H9 (cell line): Measurements from ENCODE around the gene TMEM238. TPM values are rescaled to one million over a fixed set of nuclear protein-coding genes. Genes with fewer than 3 reads are reported as not detected.

Source experiments
- DNase-seq: peaks from one replicate; pipeline ENCODE4 v3.0.0-alpha.2; 2017
- H2AFZ ChIP-seq: one replicate; pipeline ENCODE4 v1.6.1; 2013; ENCODE audit warnings: mild to moderate bottlenecking, low read length, control low read depth, moderate library complexity
- H2AK5ac ChIP-seq: 2 replicates; pipeline ENCODE4 v1.6.1; 2013; ENCODE audit warnings: low read length, control low read depth, mixed read lengths; ENCODE audit not compliant: insufficient read length
- H2BK120ac ChIP-seq: one replicate; pipeline ENCODE4 v1.6.1; 2013; ENCODE audit warnings: low read depth, mild to moderate bottlenecking, low read length, control low read depth, inconsistent platforms; ENCODE audit not compliant: poor library complexity, severe bottlenecking
- H2BK12ac ChIP-seq: 2 replicates; pipeline ENCODE4 v1.6.1; 2013; ENCODE audit warnings: low read length, control low read depth, mixed read lengths, low read depth; ENCODE audit not compliant: insufficient read length
- H2BK15ac ChIP-seq: 2 replicates; pipeline ENCODE4 v1.6.1; 2013; ENCODE audit warnings: low read depth, low read length, control low read depth
- H2BK20ac ChIP-seq: one replicate; pipeline ENCODE4 v1.6.1; 2013; ENCODE audit warnings: low read depth, mild to moderate bottlenecking, low read length, control low read depth, inconsistent platforms; ENCODE audit not compliant: poor library complexity, severe bottlenecking
- H2BK5ac ChIP-seq: 2 replicates; pipeline ENCODE4 v1.6.1; 2013; ENCODE audit warnings: low read length, control low read depth, mixed read lengths; ENCODE audit not compliant: insufficient read length
- H3K14ac ChIP-seq: 2 replicates; pipeline ENCODE4 v1.6.1; 2013; ENCODE audit warnings: low read length, control low read depth; ENCODE audit not compliant: insufficient read depth
- H3K18ac ChIP-seq: 2 replicates; pipeline ENCODE4 v1.6.1; 2013; ENCODE audit warnings: low read depth, mild to moderate bottlenecking, mixed read lengths, low read length, control low read depth; ENCODE audit not compliant: insufficient read length
- H3K23ac ChIP-seq: 2 replicates; pipeline ENCODE4 v1.6.1; 2013; ENCODE audit warnings: low read length, control low read depth, mixed read lengths, low read depth; ENCODE audit not compliant: insufficient read length
- H3K23me2 ChIP-seq: 2 replicates; pipeline ENCODE4 v1.6.1; 2013; ENCODE audit warnings: low read depth, mild to moderate bottlenecking, mixed read lengths, low read length, control low read depth; ENCODE audit not compliant: insufficient read length, poor library complexity, severe bottlenecking
- H3K27ac ChIP-seq: 2 replicates; pipeline ENCODE4 v1.5.1; 2013; ENCODE audit warnings: low read length, control low read depth, mixed read lengths, low read depth; ENCODE audit not compliant: insufficient read length
- H3K27me3 ChIP-seq: 2 replicates; pipeline ENCODE4 v1.6.1; 2013; ENCODE audit warnings: low read length, control low read depth, inconsistent platforms; ENCODE audit not compliant: insufficient read depth
- H3K4ac ChIP-seq: 2 replicates; pipeline ENCODE4 v1.6.1; 2013; ENCODE audit warnings: low read depth, mild to moderate bottlenecking, control low read depth, inconsistent platforms, low read length, moderate library complexity
- H3K4me1 ChIP-seq: 2 replicates; pipeline ENCODE4 v1.6.1; 2013; ENCODE audit warnings: low read length, control low read depth, inconsistent platforms; ENCODE audit not compliant: insufficient read depth
- H3K4me2 ChIP-seq: 2 replicates; pipeline ENCODE4 v1.6.1; 2013; ENCODE audit warnings: low read length, control low read depth, mixed read lengths; ENCODE audit not compliant: insufficient read length, insufficient read depth
- H3K56ac ChIP-seq: 2 replicates; pipeline ENCODE4 v1.6.1; 2013; ENCODE audit warnings: low read depth, mild to moderate bottlenecking, mixed read lengths, low read length, control low read depth; ENCODE audit not compliant: insufficient read length
- H3K79me1 ChIP-seq: 2 replicates; pipeline ENCODE4 v1.6.1; 2013; ENCODE audit warnings: low read depth, mild to moderate bottlenecking, moderate library complexity, low read length, control low read depth, inconsistent platforms; ENCODE audit not compliant: insufficient read depth, poor library complexity, severe bottlenecking
- H3K79me2 ChIP-seq: 2 replicates; pipeline ENCODE4 v1.6.1; 2013; ENCODE audit warnings: low read length, control low read depth, inconsistent platforms; ENCODE audit not compliant: insufficient read depth
- H3K9ac ChIP-seq: 2 replicates; pipeline ENCODE4 v1.6.1; 2013; ENCODE audit warnings: low read length, control low read depth, mixed read lengths; ENCODE audit not compliant: insufficient read length; ENCODE audit errors: extremely low read depth
- H3K9me3 ChIP-seq: one replicate; pipeline ENCODE4 v1.6.1; 2013; ENCODE audit warnings: low read depth, low read length, inconsistent platforms; ENCODE audit not compliant: control insufficient read depth
- H3T11ph ChIP-seq: one replicate; pipeline ENCODE4 v1.6.1; 2013; ENCODE audit warnings: mild to moderate bottlenecking, low read length, control low read depth, inconsistent platforms
- H4K20me1 ChIP-seq: one replicate; pipeline ENCODE4 v1.6.1; 2013; ENCODE audit not compliant: control insufficient read depth, insufficient read length, insufficient read depth
- H4K5ac ChIP-seq: 2 replicates; pipeline ENCODE4 v1.6.1; 2013; ENCODE audit warnings: low read depth, mild to moderate bottlenecking, mixed read lengths, low read length, control low read depth; ENCODE audit not compliant: insufficient read length
- H4K8ac ChIP-seq: replicated peaks from 2 replicates; pipeline ENCODE4 v1.6.1; 2013; ENCODE audit warnings: low read length, control low read depth, mixed read lengths, low read depth; ENCODE audit not compliant: insufficient read length
- H4K91ac ChIP-seq: 2 replicates; pipeline ENCODE4 v1.6.1; 2013; ENCODE audit warnings: low read depth, mild to moderate bottlenecking, moderate library complexity, mixed read lengths, low read length, control low read depth; ENCODE audit not compliant: insufficient read length
- H3K27ac Mint-ChIP-seq, 3 experiments: 2 replicates in 2 of 3; 3 replicates in 1 of 3; pipeline ENCODE4 v1.8.0; 2020 to 2021; ENCODE audit warnings: mixed read lengths in 3 of 3, mild to moderate bottlenecking in 1 of 3, moderate library complexity in 1 of 3
- H3K27me3 Mint-ChIP-seq: 2 replicates; pipeline ENCODE4 v1.8.0; 2021; ENCODE audit warnings: low read depth, mild to moderate bottlenecking, moderate library complexity, mixed read lengths
- H3K36me3 Mint-ChIP-seq, 3 experiments: 2 replicates in 2 of 3; 3 replicates in 1 of 3; pipeline ENCODE4 v1.8.0; 2020 to 2021; ENCODE audit warnings: low read depth in 3 of 3, mixed read lengths in 3 of 3; ENCODE audit not compliant: insufficient read depth in 1 of 3
- H3K4me1 Mint-ChIP-seq, 2 experiments: 2 replicates each; pipeline ENCODE4 v1.8.0; 2020; ENCODE audit warnings: mixed read lengths in 2 of 2
- H3K4me3 Mint-ChIP-seq, 2 experiments: 2 replicates in 1 of 2; 3 replicates in 1 of 2; pipeline ENCODE4 v1.8.0; 2020 to 2021; ENCODE audit warnings: mild to moderate bottlenecking in 2 of 2, mixed read lengths in 2 of 2, moderate library complexity in 1 of 2
- H3K9me3 Mint-ChIP-seq, 2 experiments: 2 replicates in 1 of 2; 3 replicates in 1 of 2; pipeline ENCODE4 v1.8.0; 2020; ENCODE audit warnings: mild to moderate bottlenecking in 2 of 2, mixed read lengths in 2 of 2, moderate library complexity in 1 of 2
- CTCF ChIP-seq: fragments of 200-600 bp; sonication (generic); conservative IDR thresholded peaks from 3 replicates; pipeline ENCODE4 v1.8.0; 2021; ENCODE audit warnings: antibody characterized with exemption, mild to moderate bottlenecking
- WGBS: extraction: QIAGEN DNeasy Blood & Tissue Kit; methylation state at CpG from one replicate; pipeline ENCODE4 v1.1.7; 2013; ENCODE audit warnings: missing lambda C conversion rate, low lambda C conversion rate, mixed read lengths; ENCODE audit not compliant: insufficient read length; ENCODE audit errors: extremely low coverage; 5-methylcytosine and 5-hydroxymethylcytosine counted together
- total RNA-seq: library from RNA; stranded (reverse); gene quantifications from 2 replicates; pipeline ENCODE4 v1.2.1, GENCODE V29; 2021

Gene TMEM238
- total RNA-seq, 1 experiment from 2014 or later = 4.8 TPM

- Histone ChIP-seq H4K20me1 (no peaks in the 10 kb centered on the region), H3K79me1 (no peaks in the 10 kb centered on the region), H3K4me1 (no peaks in the 10 kb centered on the region), H3K56ac (no peak overlapping the region), H2AK5ac (no peak overlapping the region), H3K18ac (no peak overlapping the region), H3K4ac (no peak overlapping the region), H4K91ac (no peak overlapping the region), H3K27ac (no peak overlapping the region), H3K79me2 (no peaks in the 10 kb centered on the region), H2BK120ac (no peak overlapping the region), H3T11ph (no peak overlapping the region), H3K23me2 (peaks cover 6% of the 10 kb centered on the region), H4K5ac (no peak overlapping the region), H3K27me3 (no peaks in the 10 kb centered on the region; the same call in 1 of the 2 replicates), H4K8ac (no peak overlapping the region), H2BK20ac (no peak overlapping the region), H2BK5ac (no peak overlapping the region), H2BK12ac (no peak overlapping the region), H3K9ac (no peak overlapping the region), H3K23ac (no peak overlapping the region), H3K9me3 (no peaks in the 10 kb centered on the region), H2AFZ (no peak overlapping the region), H3K14ac (no peak overlapping the region), H3K4me2 (no peak overlapping the region), H2BK15ac (no peak overlapping the region)
- H3K4me3 Mint-ChIP-seq = no peak overlapping the region
- TF ChIP-seq CTCF = no peak
- peaks cover 12 to 30% of the 10 kb centered on the region in 2 experiments for H3K4me1 Mint-ChIP-seq
- H3K27me3 Mint-ChIP-seq = peaks cover 55% of the 10 kb centered on the region
- no peak for DNase-seq
- no peak overlapping the region for H3K27ac Mint-ChIP-seq
- WGBS = no CpG with 5 or more reads among the region's 8 CpGs
- H3K36me3 Mint-ChIP-seq = no peaks in the 10 kb centered on the region
- H3K9me3 Mint-ChIP-seq = no peaks in the 10 kb centered on the region
Measured at GRCh38 chr19:55365245-55365644, 18.8 kb downstream of the TMEM238 start.
